Gastroesophageal sphincter (tissue), 4 donors: Measurements from ENCODE around the gene PRSS21. TPM values are rescaled to one million over a fixed set of nuclear protein-coding genes. Genes with fewer than 3 reads are reported as not detected.
A peak's percentile ranks its signal among the peaks of the same experiment; 100 is the strongest.

ENCODE experiments used
- ATAC-seq: fragments of 150-250 bp; one replicate; pipeline ENCODE4 v1.9.1; 2016; ENCODE audit warnings: mild to moderate bottlenecking, moderate library complexity
- H3K27ac ChIP-seq, 4 donors: fragments of 200-600 bp; sonication (generic) in 3 of 4; 1 replicate in 3 of 4; 2 replicates in 1 of 4; pipeline ENCODE4 v1.5.1; 2016 to 2019
- H3K27me3 ChIP-seq: fragments of 200-600 bp; sonication (generic); one replicate; pipeline ENCODE4 v1.5.1; 2019
- H3K36me3 ChIP-seq, 2 donors: fragments of 200-600 bp; sonication (generic); one replicate each; pipeline ENCODE4 v1.5.1; 2019; ENCODE audit warnings: control low read depth in 1 of 2
- H3K4me1 ChIP-seq, 3 donors: fragments of 200-600 bp; sonication (generic); 1 replicate in 2 of 3; 2 replicates in 1 of 3; pipeline ENCODE4 v1.5.1; 2016 to 2019; ENCODE audit warnings: control low read depth in 2 of 3
- H3K4me3 ChIP-seq, 2 donors: fragments of 200-600 bp; sonication (generic); one replicate each; pipeline ENCODE4 v1.5.1; 2019; ENCODE audit warnings: mild to moderate bottlenecking in 1 of 2, moderate library complexity in 1 of 2
- H3K9me3 ChIP-seq, 3 donors: fragments of 200-600 bp; sonication (generic); one replicate each; pipeline ENCODE4 v1.5.1; 2017 to 2019; ENCODE audit warnings: control low read depth in 2 of 3
- CTCF ChIP-seq, 4 experiments: fragments of 200-600 bp in 2 of 4; fragments of 450-650 bp in 2 of 4; sonication (generic) in 1 of 4; IDR thresholded peaks; one replicate each; pipeline ENCODE4 v1.5.1; 2017 to 2019; ENCODE audit warnings: antibody characterized with exemption in 4 of 4, mild to moderate bottlenecking in 2 of 4, moderate library complexity in 2 of 4
- EP300 ChIP-seq: sonication (generic); formaldehyde crosslinking; IDR thresholded peaks from one replicate; pipeline ENCODE4 v1.6.1; 2017; ENCODE audit warnings: antibody characterized with exemption, mild to moderate bottlenecking
- POLR2A ChIP-seq, 2 donors: fragments of 450-650 bp; IDR thresholded peaks; one replicate each; pipeline ENCODE4 v1.6.1; 2017; ENCODE audit warnings: antibody characterized with exemption in 2 of 2, mild to moderate bottlenecking in 2 of 2, moderate library complexity in 1 of 2
- POLR2AphosphoS5 ChIP-seq: sonication (generic); formaldehyde crosslinking; IDR thresholded peaks from one replicate; pipeline ENCODE4 v1.6.1; 2017; ENCODE audit warnings: antibody characterized with exemption
- WGBS, 2 donors: methylation state at CpG; one replicate each; pipeline ENCODE4 v1.1.5; 2018; ENCODE audit warnings: low coverage in 1 of 2; 5-methylcytosine and 5-hydroxymethylcytosine counted together
- total RNA-seq, 4 donors: library from RNA; depleted of rRNA; stranded (reverse); fragments of >200 nt; gene quantifications; one replicate each; pipeline ENCODE4 v1.1.0, GENCODE V29; 2016

Gene PRSS21
- total RNA-seq, 4 donors from 2014 or later: not detected

- H3K27ac ChIP-seq: peak overlapping the region in 2 of 4 donors; percentile 40 to 48
- H3K4me1 ChIP-seq: peaks cover 0 to 60% (median under 1%) of the 10 kb centered on the region in 3 donors
- no peak overlapping the region for H3K4me3 ChIP-seq
- no peaks in the 10 kb centered on the region for H3K27me3 ChIP-seq
- peaks cover 0 to 99% of the 10 kb centered on the region in 2 donors for H3K36me3 ChIP-seq
- TF ChIP-seq POLR2AphosphoS5 (no peak), EP300 (no peak), POLR2A (IDR thresholded peaks at IDR 0.05) (no peak)
- ATAC-seq: peak; percentile 44
- no peaks in the 10 kb centered on the region for H3K9me3 ChIP-seq
- 44% methylated on average over 11 of the region's 14 CpGs; no CpG with 5 or more reads in 1 of the 2 donors for WGBS, 2 donors
These were observed 47.4 kb upstream of the PRSS21 start for GRCh38 chr16:2769675-2770056.

GRCh38 chr16:2770057-2770951 is 46.7 kb upstream of the PRSS21 start:
- Histone ChIP-seq H3K4me1 (peaks cover 0 to 66% (median 7%) of the 10 kb centered on the region in 3 donors), H3K9me3 (no peaks in the 10 kb centered on the region), H3K27me3 (no peaks in the 10 kb centered on the region), H3K36me3 (peaks cover 0 to 99% of the 10 kb centered on the region in 2 donors), H3K27ac (peak overlapping the region in 3 of 4 donors; percentile 35 to 48 (median 40)), H3K4me3 (no peak overlapping the region)
- peak; percentile 5 for ATAC-seq
- TF ChIP-seq POLR2AphosphoS5 (peak; percentile 14), POLR2A (IDR thresholded peaks at IDR 0.05) (no peak), EP300 (no peak)
- 66 to 73% methylated on average over 3 to 10 of the region's 32 CpGs for WGBS, 2 donors

- TF ChIP-seq EP300 (no peak), CTCF (IDR thresholded peaks at IDR 0.05) (no peak), POLR2A (IDR thresholded peaks at IDR 0.05) (no peak), POLR2AphosphoS5 (no peak)
- 56 to 73% methylated on average over 3 to 4 of the region's 18 CpGs for WGBS, 2 donors
- H3K4me3 ChIP-seq: no peak overlapping the region
- H3K36me3 ChIP-seq: peaks cover 0 to 88% of the 10 kb centered on the region in 2 donors
- H3K4me1 ChIP-seq: peaks cover 0 to 80% (median 17%) of the 10 kb centered on the region in 3 donors
- no peak for ATAC-seq
- peak overlapping the region in 2 of 4 donors; percentile 18 to 48 for H3K27ac ChIP-seq
- no peaks in the 10 kb centered on the region for H3K9me3 ChIP-seq
- no peaks in the 10 kb centered on the region for H3K27me3 ChIP-seq
These were observed 45.3 kb upstream of the PRSS21 start for GRCh38 chr16:2771496-2772402.

GRCh38 chr16:2773188-2773968 is 43.7 kb upstream of the PRSS21 start:
- Histone ChIP-seq H3K27me3 (no peaks in the 10 kb centered on the region), H3K36me3 (peaks cover 0 to 72% of the 10 kb centered on the region in 2 donors), H3K4me1 (peaks cover 0 to 71% (median 21%) of the 10 kb centered on the region in 3 donors), H3K27ac (peak overlapping the region in 2 of 4 donors; percentile 0 to 12), H3K4me3 (no peak overlapping the region), H3K9me3 (no peaks in the 10 kb centered on the region)
- ATAC-seq: no peak
- TF ChIP-seq CTCF (IDR thresholded peaks at IDR 0.05) (no peak), POLR2A (IDR thresholded peaks at IDR 0.05) (no peak), POLR2AphosphoS5 (no peak), EP300 (no peak)
- 64 to 73% methylated on average over 2 to 6 of the region's 12 CpGs for WGBS, 2 donors

- no peaks in the 10 kb centered on the region for H3K27me3 ChIP-seq
- H3K36me3 ChIP-seq: peaks cover 0 to 62% of the 10 kb centered on the region in 2 donors
- 74 to 76% methylated on average over 2 of the region's 7 CpGs for WGBS, 2 donors
- H3K27ac ChIP-seq: peak overlapping the region in 1 of 4 donors; percentile 100
- H3K4me3 ChIP-seq: no peak overlapping the region
- no peak for TF ChIP-seq POLR2AphosphoS5
- H3K9me3 ChIP-seq: no peaks in the 10 kb centered on the region
- ATAC-seq: no peak
- peaks cover 0 to 71% (median 27%) of the 10 kb centered on the region in 3 donors for H3K4me1 ChIP-seq
These were observed 42.7 kb upstream of the PRSS21 start for GRCh38 chr16:2774161-2774891.
